Brain pericyte (primary cell): ENCODE measurements around the gene APEX1.

Source experiments
- DNase-seq: peaks from one replicate; pipeline ENCODE4 v3.0.0-alpha.2; 2012; ENCODE audit warnings: low read depth, low spot score

Gene APEX1

DNA sequence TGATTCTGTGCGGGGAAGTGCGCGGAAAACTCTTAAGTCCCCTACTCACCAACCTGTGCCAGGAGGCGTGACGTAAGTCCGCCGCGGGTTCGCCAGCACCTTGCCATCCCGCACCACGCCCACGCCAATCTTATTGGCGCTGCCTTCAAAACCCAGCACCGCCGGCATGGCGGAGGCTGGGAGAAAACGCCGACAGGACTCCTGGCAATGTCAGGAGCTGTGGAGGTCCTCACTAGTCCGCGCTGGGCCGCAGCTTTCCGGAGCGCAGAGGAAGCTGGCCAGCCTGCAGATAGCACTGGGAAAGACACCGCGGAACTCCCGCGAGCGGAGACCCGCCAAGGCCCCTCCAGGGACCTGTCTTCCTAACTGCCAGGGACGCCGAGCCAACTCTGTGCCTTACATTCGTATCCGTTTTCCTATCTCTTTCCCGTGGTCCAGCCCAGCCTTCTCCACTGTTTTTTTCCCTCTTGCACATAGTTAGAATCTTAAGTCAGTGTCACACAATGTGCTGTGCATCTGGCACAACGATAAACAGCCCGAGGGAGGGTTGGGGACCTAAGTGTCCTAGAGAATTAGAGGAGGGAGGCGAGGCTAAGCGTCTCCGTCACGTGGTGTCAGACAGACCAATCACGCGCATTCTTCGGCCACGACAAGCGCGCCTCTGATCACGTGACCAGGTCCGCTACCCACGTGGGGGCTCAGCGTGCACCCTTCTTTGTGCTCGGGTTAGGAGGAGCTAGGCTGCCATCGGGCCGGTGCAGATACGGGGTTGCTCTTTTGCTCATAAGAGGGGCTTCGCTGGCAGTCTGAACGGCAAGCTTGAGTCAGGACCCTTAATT is at the start of gene APEX1, which contains the start of gene OSGEP:
APEX1 (plus strand) TSS at position 711 of the 839 bp plus-strand sequence. CDS start 420 bp downstream, outside the sequence.
OSGEP (minus strand) TSS at position 297 of the 839 bp plus-strand sequence; CDS start at position 168, 129 bp downstream.
- peak; percentile 95 for DNase-seq

DNA sequence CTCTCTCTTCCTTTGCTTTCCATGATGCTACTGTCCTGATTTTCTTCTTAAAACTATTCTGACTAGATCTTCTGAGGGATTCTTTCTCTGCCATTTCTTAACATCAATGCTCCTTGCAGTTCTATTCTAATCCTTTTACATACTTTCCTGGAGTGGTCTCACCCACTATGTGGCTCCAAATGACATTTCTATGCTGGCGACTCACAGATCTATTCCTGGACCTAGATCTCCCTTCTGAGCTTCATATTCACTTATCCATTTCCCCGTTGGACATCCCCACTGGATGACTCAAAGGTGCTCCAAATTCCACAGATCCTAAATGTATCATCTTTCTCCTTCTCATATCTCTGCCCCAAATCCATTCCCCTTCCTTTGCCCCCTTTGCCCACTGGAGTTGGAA is 45.8 kb upstream of the APEX1 start:
- DNase-seq: no peak

DNA sequence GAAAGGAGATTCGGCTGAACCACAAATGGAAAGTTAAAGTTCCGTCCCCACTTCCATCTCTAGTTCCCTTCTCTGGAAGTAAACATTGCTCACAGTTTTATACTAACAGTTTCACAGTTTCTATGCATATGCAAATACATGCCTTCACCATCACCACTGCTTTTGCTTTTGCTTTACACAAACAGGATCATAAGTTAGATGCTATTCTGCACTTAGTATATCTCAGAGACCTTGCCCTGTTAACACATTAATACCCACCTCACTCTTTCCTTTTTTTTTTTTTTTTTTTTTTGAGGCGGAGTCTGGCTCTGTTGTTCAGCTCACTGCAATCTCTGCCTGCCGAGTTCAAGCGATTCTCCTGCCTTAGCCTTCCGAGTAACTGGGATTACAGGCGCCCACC is 42.6 kb upstream of the APEX1 start:
- no peak for DNase-seq

DNA sequence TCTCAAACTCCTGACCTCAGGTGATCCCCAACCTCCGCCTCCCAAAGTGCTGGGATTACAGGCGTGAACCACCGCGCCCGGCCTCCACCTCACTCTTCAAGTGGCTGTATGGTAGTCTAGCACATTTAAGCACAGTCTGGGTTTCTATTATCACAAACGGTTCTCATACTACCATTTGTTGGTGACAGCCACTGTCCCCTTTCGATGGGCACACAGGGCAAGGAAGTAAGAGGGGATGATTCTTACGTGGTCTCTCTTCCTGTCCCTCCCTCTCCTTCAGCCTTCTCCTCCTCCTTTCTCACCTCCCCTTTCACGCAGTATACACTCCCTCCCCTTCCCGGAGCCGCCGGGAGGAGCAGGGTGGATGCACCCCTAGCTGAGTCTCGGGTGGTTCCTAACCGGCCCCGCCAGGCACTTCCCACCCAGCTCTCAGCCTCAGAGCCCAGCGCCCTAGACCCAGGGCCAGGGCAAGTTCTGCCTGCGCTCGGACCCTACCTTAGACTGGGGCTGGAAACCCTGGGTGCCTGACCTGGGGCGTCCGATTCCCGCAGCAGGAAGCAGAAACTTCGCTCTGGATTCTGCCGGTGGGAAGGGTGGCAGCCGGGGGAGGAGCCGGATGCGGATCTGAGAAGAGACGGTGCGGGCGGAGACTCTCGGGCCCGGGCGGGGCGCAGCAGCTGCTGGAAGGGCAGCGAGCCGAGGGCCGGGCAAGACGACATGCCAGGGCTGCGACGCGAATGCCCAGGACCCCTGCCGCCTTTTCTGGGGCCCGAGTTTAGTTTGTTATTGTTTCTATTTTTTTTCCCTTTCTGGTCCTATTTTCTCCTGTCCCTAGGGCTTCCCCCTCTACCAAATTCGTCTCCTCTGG is 41.9 kb upstream of the APEX1 start, which contains the start of gene TEP1:
TEP1 (minus strand) TSS at position 626 of the 868 bp plus-strand sequence. CDS start 5,062 bp downstream, outside the sequence.
- DNase-seq: peak; percentile 50

DNA sequence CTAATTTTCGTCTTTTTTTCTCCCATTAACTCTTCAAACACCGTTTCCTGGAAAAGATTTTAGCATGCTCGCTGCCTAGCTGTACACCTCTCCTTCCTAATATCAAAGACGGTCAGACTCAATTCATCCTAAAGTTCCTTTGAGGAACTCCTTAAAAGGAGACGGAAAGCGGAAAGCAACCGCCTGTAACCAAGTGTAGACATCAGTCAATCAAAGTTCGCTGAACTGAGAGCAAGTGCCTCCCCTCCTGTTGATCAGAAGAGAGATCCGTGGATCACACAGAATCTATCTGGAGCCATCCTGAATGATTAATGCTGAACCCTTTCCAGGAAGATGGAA is 41.3 kb upstream of the APEX1 start:
- DNase-seq: no peak

DNA sequence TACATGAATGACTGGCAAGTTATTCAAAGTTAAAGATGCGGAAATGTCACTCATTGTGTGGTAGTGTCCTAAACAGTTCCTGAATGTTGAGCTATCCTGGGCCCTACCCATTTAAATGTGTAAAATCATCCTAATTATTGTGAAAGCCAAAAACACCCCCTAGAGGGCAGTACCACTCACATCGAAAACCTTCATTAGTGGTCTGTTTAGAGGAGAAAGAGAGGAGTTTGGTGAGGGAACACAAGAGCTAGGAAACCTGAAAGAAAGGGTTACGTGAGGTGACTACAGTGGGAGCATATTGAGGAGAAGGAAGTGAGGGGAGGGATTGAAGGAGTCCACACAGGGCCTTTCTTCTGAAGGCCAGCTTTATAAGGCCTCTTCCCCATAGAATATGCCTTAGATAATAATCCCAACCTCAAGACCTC is 39.2 kb upstream of the APEX1 start:
- DNase-seq: no peak

DNA sequence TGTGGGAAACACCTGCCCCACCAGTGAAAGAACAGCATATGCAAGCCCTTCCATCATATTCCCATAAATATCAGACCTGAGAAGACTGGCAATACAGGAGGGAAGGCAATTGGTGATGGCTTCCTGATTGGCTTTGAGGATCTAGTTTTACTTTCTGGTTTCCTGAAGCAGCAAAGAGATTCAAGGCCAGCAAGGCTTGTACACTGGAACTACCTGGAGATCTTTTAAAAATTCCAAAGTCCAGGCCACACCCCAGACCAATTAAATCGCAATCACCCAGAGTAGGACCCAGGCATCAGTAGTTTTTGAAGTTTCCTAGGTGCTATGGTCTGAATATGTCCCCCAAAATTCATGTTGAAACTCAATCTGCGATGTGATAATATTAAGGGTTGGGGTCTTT is 38.8 kb upstream of the APEX1 start:
- no peak for DNase-seq

DNA sequence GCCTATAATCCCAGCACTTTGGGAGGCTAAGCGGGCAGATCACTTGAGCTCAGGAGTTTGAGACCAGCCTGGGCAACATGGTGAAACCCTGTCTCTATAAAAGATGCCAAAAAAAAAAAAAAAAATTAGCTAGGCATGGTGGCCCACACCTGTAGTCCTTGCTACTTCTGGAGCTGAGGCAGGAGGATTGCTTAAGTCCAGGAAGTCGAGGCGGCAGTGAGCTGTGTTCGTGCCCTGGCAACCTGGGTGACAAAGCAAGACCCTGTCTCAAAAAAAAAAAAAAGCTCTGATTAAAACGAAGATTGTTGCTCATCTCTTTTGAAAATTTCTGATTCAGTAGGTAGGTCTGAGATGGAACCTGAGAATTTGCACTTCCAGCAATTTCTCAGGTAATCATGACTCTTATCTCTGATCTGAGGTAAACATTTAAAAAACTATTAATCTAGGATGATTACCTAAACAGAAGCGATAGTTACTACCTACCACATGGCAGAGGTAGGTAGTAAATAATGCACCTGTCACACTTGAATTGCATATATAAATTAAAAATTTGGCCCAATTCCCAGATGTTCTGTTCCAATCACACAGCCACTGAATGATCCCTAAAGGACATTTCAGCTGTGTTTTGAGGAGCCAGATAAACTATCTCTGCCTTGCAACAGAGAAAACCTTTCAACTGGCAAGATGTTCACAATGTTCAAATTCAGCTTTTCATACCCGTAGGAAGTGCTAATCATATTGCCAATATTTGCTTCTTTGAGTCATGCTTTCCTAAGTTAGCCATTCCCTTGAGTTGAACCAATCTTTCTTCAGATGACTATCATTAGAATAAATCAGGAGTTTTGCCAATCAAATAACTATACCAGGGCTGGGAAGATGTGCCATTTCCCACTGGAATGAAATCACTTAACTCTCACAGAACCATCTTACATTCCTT is 37.5 kb upstream of the APEX1 start:
- DNase-seq: no peak

DNA sequence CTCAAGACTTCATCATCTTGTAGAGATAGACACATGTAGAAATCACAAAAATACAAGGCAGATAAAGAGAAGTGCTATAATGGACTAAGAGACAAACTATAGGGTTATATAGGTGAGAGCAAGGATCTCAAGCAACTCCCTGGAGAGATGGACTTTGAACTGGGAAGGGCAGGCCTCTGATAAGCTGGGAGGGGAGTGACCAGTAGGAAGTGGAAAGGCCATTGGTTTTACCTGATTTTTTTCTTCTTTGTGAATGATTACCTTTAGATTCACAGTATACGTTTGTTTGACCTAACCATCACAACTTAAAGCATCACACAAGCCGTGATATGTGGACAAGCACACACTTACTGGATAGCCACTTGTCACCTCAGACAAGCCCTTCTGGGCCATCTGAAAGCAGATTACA is 36.5 kb upstream of the APEX1 start:
- DNase-seq: no peak

DNA sequence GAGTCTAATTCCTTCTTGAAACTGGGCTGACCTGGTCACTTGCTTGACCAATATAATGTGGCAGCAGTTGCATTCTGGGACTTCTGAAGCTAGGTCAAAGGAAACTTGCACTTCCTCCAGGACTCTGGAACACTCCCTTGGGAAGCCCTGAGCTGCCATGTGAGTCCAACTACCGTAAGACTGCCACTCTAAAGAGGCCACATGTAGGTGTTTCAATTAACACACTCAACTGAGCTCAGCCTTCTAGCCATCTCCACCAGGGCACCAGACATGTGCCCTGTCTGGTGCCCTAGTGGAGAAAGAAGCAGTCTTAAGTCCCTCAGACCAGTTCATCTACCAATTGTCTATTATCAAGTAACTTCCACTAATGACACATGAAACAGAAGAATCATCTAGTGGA is 35.6 kb upstream of the APEX1 start:
- no peak for DNase-seq

DNA sequence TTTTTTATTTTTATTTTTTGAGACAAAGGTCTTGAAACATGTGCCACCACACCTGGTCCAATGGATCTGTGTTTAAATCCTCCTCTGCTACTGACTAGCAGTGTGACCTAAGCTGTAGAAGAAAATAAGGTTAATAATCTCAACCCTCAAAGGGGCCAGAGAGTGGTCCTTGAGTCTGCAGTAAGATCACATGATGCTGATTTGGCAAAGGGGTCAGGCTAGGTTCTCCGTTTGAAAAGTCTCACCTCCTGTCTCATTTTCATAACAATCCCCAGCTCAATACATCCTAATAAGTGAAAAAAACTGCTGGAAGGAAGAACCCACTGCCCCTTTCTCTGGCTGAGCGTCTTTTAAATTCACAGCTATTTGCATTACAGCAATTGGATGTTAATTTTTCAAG is 33.8 kb upstream of the APEX1 start:
- no peak for DNase-seq

DNA sequence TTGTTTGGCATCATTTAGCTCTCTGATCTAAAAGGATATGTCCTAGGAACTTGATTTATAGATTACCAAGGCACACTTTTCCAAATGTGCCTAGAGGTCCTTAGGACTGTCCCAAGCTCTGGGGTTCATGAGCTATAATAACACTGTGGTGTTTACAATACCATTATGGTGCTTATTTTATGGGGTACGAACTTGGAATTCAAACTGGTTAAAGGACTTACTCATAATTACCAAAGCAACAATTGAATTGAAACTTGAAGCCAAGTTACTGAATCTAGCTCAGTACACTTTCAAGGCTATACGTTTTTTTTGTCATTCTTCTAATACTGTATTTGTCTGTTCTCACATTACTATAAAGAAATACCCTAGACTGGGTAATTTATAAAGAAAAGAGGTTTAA is 32.1 kb upstream of the APEX1 start:
- no peak for DNase-seq

DNA sequence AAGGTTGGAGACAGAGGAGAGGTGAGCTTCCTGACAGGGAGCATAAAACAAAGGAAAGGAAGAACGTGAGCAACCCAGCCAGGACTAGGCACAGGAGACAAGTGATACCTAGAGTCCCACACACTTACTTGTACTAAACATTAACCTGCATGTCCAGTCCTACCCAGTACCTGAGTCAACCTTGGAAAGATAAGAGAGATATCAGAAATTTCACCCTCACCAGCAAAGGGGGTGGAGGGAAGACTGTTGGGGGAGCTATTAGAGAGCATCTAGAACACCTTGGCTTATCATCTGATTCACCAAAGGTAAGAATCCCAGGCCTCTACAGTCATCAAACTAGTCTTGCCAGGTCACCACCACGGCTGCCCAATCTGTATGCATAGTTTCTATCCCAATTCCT is 30.2 kb upstream of the APEX1 start:
- no peak for DNase-seq

DNA sequence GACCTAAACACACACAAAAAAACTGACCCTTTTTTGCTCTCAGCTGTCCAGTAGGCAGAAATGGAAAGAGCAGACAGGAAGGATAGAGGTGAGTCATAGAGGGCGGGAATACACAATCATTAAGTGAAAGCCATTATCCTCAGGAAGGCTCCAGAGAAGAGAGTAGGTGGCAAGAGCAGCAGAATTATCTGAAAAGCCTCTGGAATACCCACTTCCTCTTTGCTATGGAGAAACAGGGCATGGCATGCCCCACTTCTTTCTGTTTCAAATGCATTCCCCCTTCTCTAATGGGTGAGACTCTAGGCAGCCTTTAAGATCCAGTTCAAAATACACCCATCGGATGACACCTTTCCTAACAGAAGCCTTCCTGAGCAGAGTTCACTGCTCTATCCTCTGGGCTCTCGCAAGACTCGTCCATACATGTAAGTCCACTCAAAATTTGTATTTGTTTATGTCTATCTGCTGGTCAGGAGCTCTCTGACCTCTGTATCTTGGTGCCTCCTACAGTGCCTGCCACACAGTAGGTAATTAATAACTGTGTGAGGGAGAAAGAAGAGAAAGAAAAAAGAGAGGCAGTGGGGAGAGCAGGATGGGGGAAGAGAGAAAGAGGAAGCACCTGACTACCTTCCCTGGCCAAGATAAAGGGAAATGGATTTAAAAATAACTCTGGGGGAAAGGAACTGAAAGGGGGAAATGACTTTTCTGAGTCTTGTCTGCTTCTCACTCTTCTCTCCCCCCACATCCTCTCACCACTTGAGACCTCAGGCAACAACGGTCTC is 27.6 kb upstream of the APEX1 start:
- DNase-seq: no peak

DNA sequence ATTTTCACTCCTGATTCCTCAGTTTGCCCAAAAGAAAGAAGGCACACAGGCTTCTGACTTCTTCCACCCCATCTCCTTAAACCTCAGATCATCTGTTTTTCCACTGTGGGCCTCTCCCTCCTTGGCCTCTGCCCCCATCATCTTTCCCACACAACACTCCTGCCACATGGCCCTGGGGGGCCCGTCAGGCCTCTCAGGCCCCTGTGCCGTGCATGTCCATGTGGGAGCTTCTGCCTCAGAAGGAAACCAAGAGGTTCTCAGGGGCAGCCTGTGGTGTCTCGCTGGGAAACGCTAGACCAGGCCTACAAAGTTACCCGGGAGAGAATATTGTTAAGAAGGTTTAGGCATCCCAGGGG is 27.0 kb upstream of the APEX1 start:
- DNase-seq: no peak

DNA sequence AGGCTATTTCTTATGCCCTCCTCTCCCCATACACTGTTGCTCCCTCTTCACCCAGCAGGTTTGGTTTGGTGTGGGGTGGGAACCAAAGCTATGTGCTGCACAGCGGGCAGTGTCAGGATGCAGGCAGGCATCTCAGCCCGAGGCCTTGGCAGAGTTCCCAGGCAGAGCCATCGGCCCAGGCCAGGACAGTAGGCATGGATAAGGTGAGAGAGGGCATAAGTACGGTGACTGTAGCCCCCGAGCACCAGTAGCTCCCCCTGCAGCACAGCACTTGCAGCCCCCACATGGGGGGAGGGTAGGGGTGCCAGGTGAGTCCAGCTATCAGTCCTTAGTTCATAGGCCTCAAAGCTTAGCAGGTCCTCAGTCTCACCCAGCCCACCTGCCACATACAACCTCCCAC is 26.2 kb upstream of the APEX1 start:
- DNase-seq: no peak

DNA sequence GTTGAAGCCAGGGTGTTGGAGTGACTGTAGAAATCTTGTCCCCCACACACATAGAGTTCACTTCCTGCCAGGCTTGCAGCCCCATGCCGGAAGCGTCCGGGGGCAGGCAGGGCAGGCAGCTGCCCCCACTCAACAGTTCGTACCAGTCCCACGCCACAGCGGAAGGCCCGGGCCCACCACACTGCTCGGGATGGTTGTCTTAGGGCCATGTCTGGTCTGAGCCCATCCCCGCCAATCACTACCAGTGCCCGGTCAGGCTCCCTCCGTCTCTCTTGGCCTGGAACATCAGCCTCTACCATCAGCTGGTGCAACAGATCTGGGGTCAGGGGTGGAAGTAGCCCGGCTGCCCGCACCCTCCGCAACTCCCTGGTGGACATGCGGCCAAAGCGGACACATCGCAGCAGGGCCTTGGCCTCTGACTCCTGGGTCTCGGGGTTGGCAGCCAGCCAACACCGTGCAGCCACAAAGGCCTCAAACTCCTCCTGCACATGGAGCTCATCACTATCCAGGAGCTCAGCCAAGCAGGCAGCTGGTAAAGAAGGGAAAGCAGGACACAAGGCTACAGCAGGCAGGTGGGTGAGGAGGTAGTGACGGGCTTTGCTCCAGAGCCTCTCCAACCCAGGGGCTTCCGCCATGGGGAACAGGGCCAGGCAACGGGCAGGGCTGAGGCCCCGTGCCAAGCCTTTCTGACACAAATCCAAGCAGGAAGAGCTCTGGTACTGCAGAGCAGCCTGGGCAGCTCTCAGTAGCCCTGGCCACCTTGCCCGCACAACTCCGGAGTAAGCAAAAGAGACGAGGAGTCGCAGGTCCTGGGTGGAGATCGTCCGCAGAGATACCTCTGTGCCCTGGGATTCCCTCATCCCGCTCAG is 25.0 kb upstream of the APEX1 start:
- DNase-seq: no peak

DNA sequence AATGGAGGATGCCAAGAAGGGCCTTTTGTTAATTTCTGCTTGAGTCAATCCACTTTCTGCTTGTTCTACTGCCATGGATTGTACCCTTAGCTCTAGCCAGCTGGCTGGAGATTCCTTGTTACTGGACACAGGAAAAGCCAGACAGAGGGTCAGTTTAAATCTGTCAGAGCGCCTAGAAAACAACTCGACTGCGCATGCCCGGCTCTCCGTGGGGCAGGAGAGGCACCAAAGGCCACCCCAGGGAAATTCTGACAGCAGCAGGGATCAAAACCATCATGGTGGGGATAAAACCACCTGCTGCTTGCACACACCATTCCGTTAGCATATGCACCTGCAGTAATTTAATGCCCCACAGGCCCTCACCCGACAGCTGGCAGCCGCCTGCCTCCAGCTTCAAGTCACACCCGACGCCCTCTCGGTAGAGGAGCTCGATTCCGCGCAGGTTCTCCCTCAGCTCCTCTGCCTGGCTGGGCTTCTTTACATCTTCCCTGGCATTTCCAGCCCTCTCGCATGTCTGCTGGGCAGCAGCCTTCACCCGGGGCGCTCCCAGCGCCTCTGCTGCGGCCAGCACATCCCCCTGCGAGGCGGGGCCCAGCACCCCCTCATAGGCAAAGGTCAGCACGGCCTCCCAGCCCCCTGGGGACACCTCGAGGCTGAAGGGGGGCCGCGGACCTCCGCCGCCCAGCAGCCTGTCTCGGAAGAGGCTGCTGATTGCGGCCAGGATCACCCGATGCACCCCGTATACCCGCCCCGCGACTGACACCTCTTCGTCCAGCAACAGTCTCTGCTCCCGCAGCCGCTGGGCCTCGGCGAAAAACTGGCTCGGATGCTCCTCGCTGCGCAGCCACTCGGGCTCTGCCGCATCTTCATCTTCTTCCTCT is 20.1 kb upstream of the APEX1 start:
- DNase-seq: no peak
